ENCODE measurements around the gene TSPAN14. TPM values are rescaled to one million over a fixed set of nuclear protein-coding genes. Genes with fewer than 3 reads are reported as not detected.

TSPAN14 gene
- total and polyA plus RNA-seq, 12 donors, result 16.9 to 57.2 (median 27.6) TPM

DNA sequence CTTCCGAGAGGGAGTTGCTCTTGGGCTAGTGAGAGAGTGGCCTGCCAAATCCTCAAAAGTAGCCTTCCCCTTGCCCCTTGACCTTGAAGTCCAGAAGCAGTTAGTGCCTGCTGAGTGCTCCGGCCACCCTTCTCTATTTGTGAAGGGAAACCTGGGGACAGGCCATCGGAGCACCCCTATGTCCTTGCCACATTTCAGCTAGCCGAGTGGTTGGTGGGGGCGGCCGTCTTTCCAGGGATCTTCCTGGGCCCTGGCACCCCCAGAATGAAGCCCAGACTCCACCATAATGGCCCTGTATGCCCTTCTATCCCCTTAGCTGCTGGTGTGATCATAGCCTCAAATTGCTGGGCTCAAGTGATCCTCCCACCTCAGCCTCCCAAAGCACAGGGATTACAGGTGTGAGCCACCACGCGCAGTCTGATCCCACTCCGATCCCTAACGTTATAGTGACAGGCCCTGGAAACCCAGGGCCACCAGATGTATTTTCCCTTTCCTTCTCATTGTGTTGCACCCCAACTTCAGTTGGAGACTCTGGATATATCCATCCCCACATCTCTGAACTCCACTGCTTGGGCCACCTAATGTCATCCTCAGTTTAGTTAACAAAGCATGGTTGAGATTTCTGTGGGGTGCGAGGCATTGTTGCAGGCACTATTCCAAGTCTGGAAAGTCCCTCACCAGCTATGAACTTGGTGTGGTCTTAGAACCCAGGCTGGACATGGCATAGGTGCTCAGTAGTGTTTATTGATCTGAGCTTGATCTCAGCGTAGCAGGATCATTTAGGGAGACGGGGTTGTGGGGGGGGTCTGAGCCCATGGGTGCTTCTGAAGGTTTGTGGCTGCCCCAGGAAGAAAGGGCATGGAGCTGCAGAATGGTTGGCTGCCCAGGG, 1.6 kb downstream of the TSPAN14 start:
- Histone ChIP-seq H3K9me3 (peaks cover 0 to 12% (median 0%) of the 10 kb centered on the region in 11 donors), H3K27ac (peak overlapping the region; percentile 95 to 100 (median 100)), H3K27me3 (no peaks in the 10 kb centered on the region), H3K4me3 (peak overlapping the region; percentile 76 to 99 (median 95)), H3K4me1 (peaks cover 17 to 76% (median 66%) of the 10 kb centered on the region in 9 donors), H3K36me3 (peaks cover 0 to 4% (median 0%) of the 10 kb centered on the region in 9 donors)
- 45 to 57% methylated on average over 13 of the region's 13 CpGs for WGBS, 2 donors
- DNase-seq (no peak), ATAC-seq (no peak)
- intact Hi-C loops (cut with DNase I), result loop anchor here in 2 of 10 donors (2.0 to 5.0 kb wide), 2 partner anchors 42 to 47 kb away; no protein-coding TSS in a partner anchor
- TF ChIP-seq, protein P1, sequence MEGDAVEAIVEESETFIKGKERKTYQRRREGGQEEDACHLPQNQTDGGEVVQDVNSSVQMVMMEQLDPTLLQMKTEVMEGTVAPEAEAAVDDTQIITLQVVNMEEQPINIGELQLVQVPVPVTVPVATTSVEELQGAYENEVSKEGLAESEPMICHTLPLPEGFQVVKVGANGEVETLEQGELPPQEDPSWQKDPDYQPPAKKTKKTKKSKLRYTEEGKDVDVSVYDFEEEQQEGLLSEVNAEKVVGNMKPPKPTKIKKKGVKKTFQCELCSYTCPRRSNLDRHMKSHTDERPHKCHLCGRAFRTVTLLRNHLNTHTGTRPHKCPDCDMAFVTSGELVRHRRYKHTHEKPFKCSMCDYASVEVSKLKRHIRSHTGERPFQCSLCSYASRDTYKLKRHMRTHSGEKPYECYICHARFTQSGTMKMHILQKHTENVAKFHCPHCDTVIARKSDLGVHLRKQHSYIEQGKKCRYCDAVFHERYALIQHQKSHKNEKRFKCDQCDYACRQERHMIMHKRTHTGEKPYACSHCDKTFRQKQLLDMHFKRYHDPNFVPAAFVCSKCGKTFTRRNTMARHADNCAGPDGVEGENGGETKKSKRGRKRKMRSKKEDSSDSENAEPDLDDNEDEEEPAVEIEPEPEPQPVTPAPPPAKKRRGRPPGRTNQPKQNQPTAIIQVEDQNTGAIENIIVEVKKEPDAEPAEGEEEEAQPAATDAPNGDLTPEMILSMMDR (IDR thresholded peaks at IDR 0.05), result no peak

DNA sequence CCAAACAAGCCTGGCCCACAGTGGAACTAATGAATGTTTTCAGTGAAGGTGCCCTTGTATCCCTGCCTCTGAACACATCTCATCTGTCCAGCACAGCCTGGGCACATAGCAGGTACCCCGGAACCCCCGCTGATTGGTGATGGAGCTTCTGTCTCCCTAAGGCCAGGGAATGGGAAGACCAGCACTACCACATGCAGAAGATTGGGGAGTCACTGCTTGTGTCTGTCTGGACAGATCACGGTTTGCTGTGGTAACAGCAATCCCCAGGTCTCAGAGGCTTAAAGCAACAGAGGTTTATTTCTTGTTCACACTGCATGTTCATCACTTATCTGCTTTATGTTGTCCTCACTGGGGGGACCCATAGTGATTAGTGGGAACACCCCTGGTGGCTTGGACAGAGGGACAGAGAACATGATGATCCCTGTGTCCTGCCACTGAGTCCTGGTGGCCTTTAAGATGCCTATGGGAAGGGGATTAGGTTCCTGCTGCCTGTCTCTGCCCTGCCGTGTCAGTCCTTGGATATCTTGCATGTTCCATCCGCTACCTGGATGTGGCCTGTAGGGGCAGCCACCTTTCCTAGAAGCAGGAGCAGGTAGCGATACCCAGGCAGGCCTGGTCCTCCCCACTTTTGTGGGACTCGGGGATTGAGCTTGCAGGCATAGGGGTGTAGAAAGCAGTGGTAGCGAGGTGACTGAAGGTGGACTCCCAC, 3.6 kb downstream of the TSPAN14 start:
- Histone ChIP-seq H3K36me3 (peaks cover 0 to 4% (median 0%) of the 10 kb centered on the region in 9 donors), H3K4me1 (peaks cover 25 to 86% (median 84%) of the 10 kb centered on the region in 9 donors), H3K9me3 (no peaks in the 10 kb centered on the region), H3K4me3 (peak overlapping the region in 7 of 10 donors; percentile 3 to 97 (median 26)), H3K27me3 (no peaks in the 10 kb centered on the region), H3K27ac (peak overlapping the region in 9 of 10 donors; percentile 33 to 100 (median 84))
- ATAC-seq (no peak), DNase-seq (no peak)
- TF ChIP-seq, protein P1 (IDR thresholded peaks at IDR 0.05), result no peak
- WGBS, 2 donors, result 81 to 87% methylated on average over 8 of the region's 8 CpGs
- intact Hi-C loops (cut with DNase I), result loop anchor here in 1 of 10 donors (5.0 kb wide), 1 partner anchor 40 kb away; no protein-coding TSS in a partner anchor

DNA sequence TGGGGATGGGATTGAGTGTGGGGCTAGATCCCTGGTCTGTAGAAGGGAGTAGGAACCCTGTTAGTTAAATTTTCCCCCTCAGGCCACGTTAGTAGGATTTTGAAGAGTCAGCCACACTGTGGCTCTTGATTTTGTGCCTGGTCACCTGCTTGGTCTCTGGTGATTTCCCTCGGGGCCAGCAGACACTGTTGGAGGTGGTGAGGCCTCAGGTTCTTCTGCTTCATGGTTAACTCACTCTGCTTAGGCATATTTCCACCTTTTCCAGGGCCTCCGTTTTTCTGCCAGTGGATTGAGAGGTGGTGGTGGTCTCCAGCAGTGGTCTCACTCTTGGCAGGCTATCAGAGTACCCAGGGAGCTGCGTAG, 4.1 kb downstream of the TSPAN14 start:
- intact Hi-C loops (cut with DNase I), result loop anchor here in 1 of 10 donors (5.0 kb wide), 1 partner anchor 39 kb away; no protein-coding TSS in a partner anchor
- H3K27me3 ChIP-seq, result no peaks in the 10 kb centered on the region

More for the DNA sequence above, 4.1 kb downstream of the TSPAN14 start:
- Histone ChIP-seq H3K36me3 (peaks cover 0 to 8% (median 0%) of the 10 kb centered on the region in 9 donors), H3K4me3 (peak overlapping the region in 7 of 10 donors; percentile 3 to 97 (median 18)), H3K4me1 (peaks cover 29 to 87% (median 84%) of the 10 kb centered on the region in 9 donors), H3K27ac (peak overlapping the region in 9 of 10 donors; percentile 33 to 100 (median 84)), H3K9me3 (no peaks in the 10 kb centered on the region)
- ATAC-seq, result no peak
- DNase-seq, result no peak
- WGBS, 2 donors, result 49 to 57% methylated on average over 4 of the region's 4 CpGs
- TF ChIP-seq, protein P1 (IDR thresholded peaks at IDR 0.05), result no peak

Data from heart right ventricle (tissue), 16 donors.